Right lobe of liver (tissue), 6 donors: ENCODE measurements around the gene RPL28. TPM values are rescaled to one million over a fixed set of nuclear protein-coding genes. Genes with fewer than 3 reads are reported as not detected.

Experiments
- ATAC-seq, 4 donors: fragments of 200-7000 bp; cut with Tn5 transposase; one replicate each; pipeline ENCODE4 v1.9.1; 2020; ENCODE audit warnings: mild to moderate bottlenecking in 4 of 4, moderate library complexity in 4 of 4
- DNase-seq, 3 donors: peaks; one replicate each; pipeline ENCODE4 v3.0.0-alpha.2; 2020
- H3K27ac ChIP-seq, 3 donors: fragments of 200-600 bp; one replicate each; pipeline ENCODE4 v1.8.0; 2022
- H3K27me3 ChIP-seq, 2 donors: fragments of 200-600 bp; one replicate each; pipeline ENCODE4 v1.8.0; 2022
- H3K36me3 ChIP-seq, 4 donors: fragments of 200-600 bp; sonication (generic) in 1 of 4; one replicate each; pipeline versions ENCODE4 v1.5.1 to v1.8.0; 2017 to 2022; ENCODE audit warnings: control low read depth in 1 of 4
- H3K4me1 ChIP-seq, 4 donors: fragments of 200-600 bp; sonication (generic) in 1 of 4; one replicate each; pipeline versions ENCODE4 v1.5.1 to v1.8.0; 2017 to 2022; ENCODE audit warnings: control low read depth in 1 of 4
- H3K4me3 ChIP-seq, 3 donors: fragments of 200-600 bp; one replicate each; pipeline ENCODE4 v1.8.0; 2022
- H3K9me3 ChIP-seq, 4 donors: fragments of 200-600 bp; sonication (generic) in 1 of 4; one replicate each; pipeline versions ENCODE4 v1.5.1 to v1.8.0; 2017 to 2022; ENCODE audit warnings: control low read depth in 1 of 4
- CTCF ChIP-seq, 4 donors: fragments of 200-600 bp in 3 of 4; fragments of 450-650 bp in 1 of 4; IDR thresholded peaks; one replicate each; pipeline versions ENCODE4 v1.5.1 to v1.8.0; 2016 to 2022; ENCODE audit warnings: antibody characterized with exemption in 4 of 4, mild to moderate bottlenecking in 2 of 4
- POLR2A ChIP-seq: fragments of 450-650 bp; IDR thresholded peaks from one replicate; pipeline ENCODE4 v1.6.1; 2017; ENCODE audit warnings: antibody characterized with exemption, mild to moderate bottlenecking
- WGBS: methylation state at CpG from one replicate; pipeline ENCODE4 v1.1.6; 2018; ENCODE audit warnings: low coverage, low lambda C conversion rate; ENCODE audit not compliant: insufficient coverage; ENCODE audit errors: missing lambda C conversion rate; 5-methylcytosine and 5-hydroxymethylcytosine counted together
- intact Hi-C, 2 donors: fragments of 100-400 bp; cut with DNase I; formaldehyde crosslinking; loops; one replicate each; pipeline versions ENCODE4 v1.11.2 to v1.14.1; 2022
- total RNA-seq, 6 experiments: library from RNA; depleted of rRNA in 2 of 6; stranded (reverse); fragments of >200 nt in 2 of 6; fragmentation: NEBNext Ultra II Directional in 3 of 6; extraction: Animal tissue kit (Norgen Biotek cat#: 25700) in 3 of 6; gene quantifications; one replicate each; pipeline versions ENCODE4 v1.1.0 to v1.2.4, GENCODE V29; 2016 to 2023
- donor health status: DM: no; HTN: yes; CAD: no.
- donor health status: DM: no; HTN: no; CAD: no.
- donor health status: DM: no; HTN: no; CAD: no.
- donor health status: DM: no; HTN: yes; CAD: no.
- donor health status: DM: no; HTN: yes; CAD: no.

Gene RPL28
- total RNA-seq, 6 experiments from 2014 or later = 305 to 530 (median 455) TPM

- no peak for ATAC-seq
- 40% methylated on average over 2 of the region's 38 CpGs for WGBS
- TF ChIP-seq CTCF (IDR thresholded peaks at IDR 0.05) (no peak), POLR2A (no peak)
- no peak overlapping the region for H3K27ac ChIP-seq
- DNase-seq = no peak
- no peaks in the 10 kb centered on the region for H3K27me3 ChIP-seq
- H3K4me1 ChIP-seq = no peaks in the 10 kb centered on the region
- H3K4me3 ChIP-seq = no peak overlapping the region
- H3K36me3 ChIP-seq = no peaks in the 10 kb centered on the region
- intact Hi-C loops = no loop called here
- H3K9me3 ChIP-seq = no peaks in the 10 kb centered on the region
Observed at GRCh38 chr19:55362174-55362989, 23.4 kb upstream of the RPL28 start.

GRCh38 chr19:55362990-55363716 lies 22.6 kb upstream of the RPL28 start, which contains the start of gene GARIN5B:
GARIN5B (minus strand) TSS chr19:55363260; CDS start chr19:55363066, 194 bp downstream.
- 90% methylated on average over 10 of the region's 27 CpGs for WGBS
- Histone ChIP-seq H3K36me3 (no peaks in the 10 kb centered on the region), H3K4me1 (no peaks in the 10 kb centered on the region), H3K27me3 (no peaks in the 10 kb centered on the region), H3K9me3 (no peaks in the 10 kb centered on the region), H3K4me3 (no peak within 1 kb of the TSS), H3K27ac (no peak within 1 kb of the TSS)
- DNase-seq = no peak
- intact Hi-C loops = no loop called here
- TF ChIP-seq POLR2A (no peak), CTCF (IDR thresholded peaks at IDR 0.05) (no peak)
- ATAC-seq = no peak

GRCh38 chr19:55365245-55365644 lies 20.5 kb upstream of the RPL28 start:
- intact Hi-C loops = no loop called here
- DNase-seq = no peak
- Histone ChIP-seq H3K9me3 (no peaks in the 10 kb centered on the region), H3K36me3 (no peaks in the 10 kb centered on the region), H3K27me3 (peaks cover 0 to 5% of the 10 kb centered on the region in 2 donors), H3K27ac (no peak overlapping the region), H3K4me1 (no peaks in the 10 kb centered on the region), H3K4me3 (no peak overlapping the region)
- no peak for ATAC-seq
- WGBS = 76% methylated on average over 2 of the region's 8 CpGs
- TF ChIP-seq CTCF (IDR thresholded peaks at IDR 0.05) (no peak), POLR2A (no peak)

- TF ChIP-seq POLR2A (no peak), CTCF (IDR thresholded peaks at IDR 0.05) (no peak)
- no peaks in the 10 kb centered on the region for H3K9me3 ChIP-seq
- H3K4me3 ChIP-seq = no peak overlapping the region
- 89% methylated on average over 3 of the region's 19 CpGs for WGBS
- intact Hi-C loops = no loop called here
- H3K4me1 ChIP-seq = no peaks in the 10 kb centered on the region
- no peaks in the 10 kb centered on the region for H3K36me3 ChIP-seq
- DNase-seq (no peak), ATAC-seq (no peak)
- no peak overlapping the region for H3K27ac ChIP-seq
- peaks cover 0 to 5% of the 10 kb centered on the region in 2 donors for H3K27me3 ChIP-seq
Observed at GRCh38 chr19:55365964-55366363, 19.8 kb upstream of the RPL28 start.
